HEK293 (cell line): ENCODE results near the gene LRFN3.

Experiments used
- CTCF ChIA-PET: fragments of 350-600 bp; formaldehyde crosslinking; extraction: SDS; loops from one replicate; lab custom pipeline; 2021; ENCODE audit warnings: antibody characterized with exemption; lab: Yijun Ruan, JAX
- POLR2A ChIA-PET: fragments of 300-600 bp; formaldehyde crosslinking; extraction: SDS; loops from one replicate; lab custom pipeline; 2020; ENCODE audit warnings: antibody characterized with exemption, inconsistent platforms; lab: Yijun Ruan, JAX
- H3K27ac ChIP-seq: fragments of 200-500 bp; sonication (Bioruptor generic); 2 replicates; pipeline ENCODE4 v1.5.1; 2014; ENCODE audit warnings: low read depth, low read length, control low read depth, inconsistent platforms; ENCODE audit errors: extremely low read depth
- H3K36me3 ChIP-seq, 2 experiments: fragments of 200-500 bp in 1 of 2; sonication (Bioruptor generic) in 1 of 2; 1 replicate in 1 of 2; 2 replicates in 1 of 2; pipeline ENCODE4 v1.5.1; 2014 to 2017; ENCODE audit warnings: inconsistent platforms in 2 of 2, low read length in 2 of 2; ENCODE audit not compliant: control insufficient read depth in 2 of 2, insufficient read depth in 1 of 2
- H3K4me1 ChIP-seq: fragments of 200-500 bp; sonication (Bioruptor generic); 2 replicates; pipeline ENCODE4 v1.5.1; 2014; ENCODE audit warnings: mild to moderate bottlenecking, low read length, inconsistent platforms; ENCODE audit not compliant: control insufficient read depth, insufficient read depth
- H3K4me3 ChIP-seq: 2 replicates; pipeline ENCODE4 v1.5.1; 2011; ENCODE audit warnings: low read depth, mild to moderate bottlenecking, control low read depth, low read length, moderate library complexity
- H3K9me3 ChIP-seq: fragments of 200-500 bp; sonication (Bioruptor generic); 2 replicates; pipeline ENCODE4 v1.5.1; 2014; ENCODE audit warnings: low read depth, low read length, inconsistent platforms; ENCODE audit not compliant: control insufficient read depth, insufficient read depth
- BCL11A ChIP-seq: fragments of 450-650 bp; formaldehyde crosslinking; IDR thresholded peaks from 2 replicates; pipeline ENCODE4 v1.5.1; 2016; ENCODE audit warnings: low read depth, missing biosample characterization, missing genetic modification characterization
- BCL11B ChIP-seq: fragments of 450-650 bp; formaldehyde crosslinking; IDR thresholded peaks from 2 replicates; pipeline ENCODE4 v1.5.1; 2016; ENCODE audit warnings: low read depth, missing biosample characterization, missing genetic modification characterization
- HOXC10 ChIP-seq: sonication (generic); formaldehyde crosslinking; IDR thresholded peaks from 2 replicates; pipeline ENCODE4 v1.8.1; 2023; ENCODE audit warnings: mild to moderate bottlenecking, missing genetic modification reagents
- TSHZ1 ChIP-seq: fragments of 450-650 bp; formaldehyde crosslinking; IDR thresholded peaks from 2 replicates; pipeline ENCODE4 v1.5.1; 2016; ENCODE audit warnings: missing biosample characterization, missing genetic modification characterization, borderline replicate concordance
- ZNF10 ChIP-seq: fragments of 450-650 bp; formaldehyde crosslinking; IDR thresholded peaks from 2 replicates; pipeline ENCODE4 v1.5.1; 2017; ENCODE audit warnings: missing biosample characterization, missing genetic modification characterization
- ZNF121 ChIP-seq: fragments of 450-650 bp; formaldehyde crosslinking; IDR thresholded peaks from 2 replicates; pipeline ENCODE4 v1.5.1; 2016; ENCODE audit warnings: missing biosample characterization, missing genetic modification characterization
- ZNF214 ChIP-seq: fragments of 450-650 bp; formaldehyde crosslinking; IDR thresholded peaks from 2 replicates; pipeline ENCODE4 v1.5.1; 2017; ENCODE audit warnings: missing biosample characterization, mild to moderate bottlenecking, missing genetic modification characterization, borderline replicate concordance
- ZNF274 ChIP-seq, 2 experiments: fragments of 200-500 bp in 1 of 2; fragments of 450-650 bp in 1 of 2; sonication (Bioruptor generic) in 1 of 2; formaldehyde crosslinking in 1 of 2; IDR thresholded peaks; 2 replicates each; pipeline versions ENCODE4 v1.5.1 to v1.6.1; 2014 to 2016; ENCODE audit warnings: borderline replicate concordance in 1 of 2, inconsistent platforms in 1 of 2, low read length in 1 of 2, missing biosample characterization in 1 of 2, missing genetic modification characterization in 1 of 2
- ZNF311 ChIP-seq: fragments of 450-650 bp; formaldehyde crosslinking; IDR thresholded peaks from 2 replicates; pipeline ENCODE4 v1.5.1; 2017; ENCODE audit warnings: missing biosample characterization, missing genetic modification characterization, borderline replicate concordance
- ZNF426 ChIP-seq: fragments of 450-650 bp; formaldehyde crosslinking; IDR thresholded peaks from 2 replicates; pipeline ENCODE4 v1.5.1; 2017; ENCODE audit warnings: missing biosample characterization, missing genetic modification characterization, mild to moderate bottlenecking, inconsistent platforms, moderate library complexity
- ZNF518A ChIP-seq: fragments of 450-650 bp; formaldehyde crosslinking; conservative IDR thresholded peaks from 2 replicates; pipeline ENCODE4 v1.5.1; 2016; ENCODE audit warnings: low read depth, missing biosample characterization, missing genetic modification characterization
- ZNF529 ChIP-seq: fragments of 450-650 bp; formaldehyde crosslinking; IDR thresholded peaks from 2 replicates; pipeline ENCODE4 v1.5.1; 2017; ENCODE audit warnings: missing genetic modification characterization, missing biosample characterization; ENCODE audit not compliant: insufficient replicate concordance
- ZNF558 ChIP-seq: fragments of 450-650 bp; formaldehyde crosslinking; IDR thresholded peaks from 2 replicates; pipeline ENCODE4 v1.5.1; 2016; ENCODE audit warnings: missing biosample characterization, missing genetic modification characterization
- ZNF580 ChIP-seq: fragments of 450-650 bp; formaldehyde crosslinking; IDR thresholded peaks from 2 replicates; pipeline ENCODE4 v1.5.1; 2016; ENCODE audit warnings: missing biosample characterization, missing genetic modification characterization
- ZNF623 ChIP-seq: fragments of 450-650 bp; formaldehyde crosslinking; IDR thresholded peaks from 2 replicates; pipeline ENCODE4 v1.5.1; 2016; ENCODE audit warnings: missing biosample characterization, missing genetic modification characterization
- ZNF624 ChIP-seq: fragments of 450-650 bp; formaldehyde crosslinking; IDR thresholded peaks from 2 replicates; pipeline ENCODE4 v1.5.1; 2017; ENCODE audit warnings: missing biosample characterization, missing genetic modification characterization
- ZNF654 ChIP-seq: fragments of 450-650 bp; formaldehyde crosslinking; IDR thresholded peaks from 2 replicates; pipeline ENCODE4 v1.5.1; 2016; ENCODE audit warnings: low read depth, missing biosample characterization, missing genetic modification characterization
- ZNF677 ChIP-seq: fragments of 450-650 bp; IDR thresholded peaks from 2 replicates; pipeline ENCODE4 v1.5.0; 2018; ENCODE audit warnings: missing biosample characterization, mild to moderate bottlenecking, missing genetic modification characterization, moderate library complexity

The LRFN3 gene

GRCh38 chr19:35888398-35888797, 47.8 kb upstream of the LRFN3 start:
- H3K4me3 ChIP-seq, result no peak overlapping the region
- peaks cover 54 to 59% of the 10 kb centered on the region in 2 experiments for H3K36me3 ChIP-seq
- POLR2A ChIA-PET, result interaction anchor here (0.6 to 1.2 kb wide), 3 partner anchors 43 to 182 kb away, joined by 3 to 11 read pairs (median 4); no protein-coding TSS in a partner anchor
- H3K27ac ChIP-seq, result no peak overlapping the region
- no peaks in the 10 kb centered on the region for H3K4me1 ChIP-seq
- CTCF ChIA-PET, result interaction anchor here (1.0 kb wide), 1 partner anchor 194 kb away, joined by 4 read pairs; no protein-coding TSS in a partner anchor
- TF ChIP-seq ZNF311 (no peak), TSHZ1 (tag by site-specific recombination) (no peak), ZNF214 (tag by site-specific recombination) (no peak), ZNF529 (tag by site-specific recombination) (no peak), ZNF121 (tag by site-specific recombination) (no peak), ZNF10 (no peak), ZNF558 (tag by site-specific recombination) (no peak), ZNF580 (tag by site-specific recombination) (no peak), BCL11B (tag by site-specific recombination) (no peak), ZNF274 (IDR thresholded peaks at IDR 0.05; ENCODE audit: low read length) (no peak), ZNF274 (tag by site-specific recombination; IDR thresholded peaks at IDR 0.05; ENCODE audit: borderline replicate concordance) (no peak), ZNF654 (tag by site-specific recombination) (no peak), ZNF677 (tag by site-specific recombination) (no peak), HOXC10 (CRISPR knock-in tag) (no peak), ZNF624 (tag by site-specific recombination) (no peak), ZNF623 (tag by site-specific recombination) (no peak), ZNF518A (tag by site-specific recombination) (no peak), BCL11A (tag by site-specific recombination) (no peak), ZNF426 (tag by site-specific recombination) (no peak)
- H3K9me3 ChIP-seq, result no peaks in the 10 kb centered on the region
